SK-N-SH (cell line): ENCODE results near the gene MCF2L.

ENCODE experiments used
- CTCF ChIP-seq: fragments of 200-600 bp; sonication (generic); IDR thresholded peaks from 2 replicates; pipeline ENCODE4 v1.6.1; 2017; ENCODE audit warnings: antibody characterized with exemption, mild to moderate bottlenecking, moderate library complexity
- ELF1 ChIP-seq: IDR thresholded peaks from 2 replicates; pipeline ENCODE4 v1.4.0; 2012
- FOXJ3 ChIP-seq: sonication (generic); formaldehyde crosslinking; IDR thresholded peaks from 2 replicates; pipeline ENCODE4 v1.5.1; 2020; ENCODE audit warnings: mild to moderate bottlenecking, missing genetic modification reagents
- GATA2 ChIP-seq: sonication (generic); formaldehyde crosslinking; IDR thresholded peaks from 2 replicates; pipeline ENCODE4 v1.5.0; 2020; ENCODE audit warnings: mild to moderate bottlenecking, missing genetic modification reagents
- POLR2AphosphoS5 ChIP-seq: IDR thresholded peaks from 2 replicates; pipeline ENCODE4 v1.6.1; 2012; ENCODE audit warnings: low read depth, low read length
- REST ChIP-seq: IDR thresholded peaks from 2 replicates; pipeline ENCODE4 v1.6.1; 2012; ENCODE audit warnings: mild to moderate bottlenecking, low read depth, low read length, moderate library complexity
- RXRA ChIP-seq: IDR thresholded peaks from 2 replicates; pipeline ENCODE4 v1.4.0; 2012; ENCODE audit warnings: low read depth, mild to moderate bottlenecking, borderline replicate concordance
- SIN3A ChIP-seq: IDR thresholded peaks from 2 replicates; pipeline ENCODE4 v1.6.1; 2012; ENCODE audit warnings: low read depth, mild to moderate bottlenecking, low read length, moderate library complexity, borderline replicate concordance
- SMC3 ChIP-seq: IDR thresholded peaks from 2 replicates; pipeline ENCODE4 v1.6.1; 2012; ENCODE audit warnings: low read depth, low read length, improper control_type of control experiment
- TAF1 ChIP-seq: IDR thresholded peaks from 2 replicates; pipeline ENCODE4 v1.6.1; 2012; ENCODE audit warnings: low read depth, mild to moderate bottlenecking, low read length, moderate library complexity, borderline replicate concordance
- USF2 ChIP-seq: fragments of 150-350 bp; IDR thresholded peaks from 2 replicates; pipeline ENCODE4 v1.6.1; 2017; ENCODE audit warnings: antibody characterized with exemption, low read length, low read depth, borderline replicate concordance
- YY1 ChIP-seq: IDR thresholded peaks from 2 replicates; pipeline ENCODE4 v1.4.0; 2012; ENCODE audit warnings: low read depth, mild to moderate bottlenecking

- TF ChIP-seq SMC3 (no peak), FOXJ3 (no peak), SIN3A (no peak), CTCF (no peak), POLR2AphosphoS5 (no peak), YY1 (no peak), USF2 (no peak), TAF1 (no peak), ELF1 (no peak), GATA2 (no peak), REST (no peak), RXRA (no peak)
Observed at GRCh38 chr13:113109151-113110047, 140.4 kb downstream of the MCF2L start.
